ENCODE measurements around the gene WAS.

Gene WAS

DNA sequence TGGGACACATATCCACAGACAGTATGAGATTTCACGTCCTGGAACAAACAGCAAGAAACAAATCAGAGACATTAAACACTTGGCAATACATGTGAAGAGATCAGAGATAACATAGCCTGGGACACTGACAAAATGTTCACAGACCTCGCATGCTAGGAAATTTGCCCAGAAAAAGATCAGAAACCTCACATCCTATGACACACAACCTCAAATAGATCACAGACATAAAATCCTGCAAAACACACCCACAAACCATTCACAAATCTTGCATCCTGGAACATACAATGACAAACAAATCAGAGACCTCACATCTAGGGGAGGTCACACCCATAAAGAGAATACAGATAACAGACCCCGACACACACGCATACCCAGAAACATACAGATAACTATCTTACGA lies 31.0 kb downstream of the WAS start:
- no peak for DNase-seq

DNA sequence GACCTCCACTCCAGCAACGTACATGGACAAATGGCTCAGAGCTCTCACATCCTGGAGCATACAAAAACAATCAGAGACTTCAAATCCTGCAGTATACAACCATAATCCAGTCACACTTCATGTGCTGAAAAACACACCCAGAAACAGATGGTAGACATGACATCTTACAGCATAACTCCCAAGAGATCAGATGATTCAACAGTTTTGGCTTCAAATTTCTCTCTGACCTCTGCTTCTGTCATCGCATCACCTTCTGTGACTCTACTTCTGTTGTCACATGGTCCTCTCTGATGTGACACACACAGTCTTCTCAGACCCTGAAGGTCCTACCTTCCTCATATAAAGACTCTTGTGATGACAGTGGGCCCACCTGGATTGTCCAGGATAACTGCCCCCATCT lies 31.5 kb downstream of the WAS start:
- DNase-seq = no peak

DNA sequence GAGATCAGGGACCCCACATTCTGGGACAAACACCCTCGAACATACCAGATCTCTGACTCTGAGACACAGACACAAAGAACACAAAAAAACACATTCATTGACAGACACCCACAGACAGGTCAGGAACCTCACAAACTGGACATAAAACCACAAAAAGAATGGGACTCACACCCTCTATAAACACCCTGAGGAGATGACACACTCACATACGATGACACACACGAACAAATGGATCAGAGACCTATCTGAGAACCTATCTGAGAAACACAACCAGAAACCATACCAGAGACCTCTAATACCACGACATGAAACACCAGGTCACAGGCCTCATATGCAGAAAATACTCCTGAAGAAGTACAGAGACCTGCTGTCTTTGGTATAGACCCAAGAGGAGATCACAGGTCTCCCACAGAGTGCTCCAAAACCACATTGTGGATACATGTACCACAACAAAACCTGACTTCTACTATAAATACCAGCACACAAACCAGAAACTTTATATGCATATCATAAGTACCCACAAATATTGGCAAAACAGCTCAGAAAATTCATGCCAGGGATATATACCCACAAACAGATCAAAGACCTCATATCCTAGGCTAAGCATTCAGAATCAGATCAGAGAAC lies 32.4 kb downstream of the WAS start:
- DNase-seq = no peak

DNA sequence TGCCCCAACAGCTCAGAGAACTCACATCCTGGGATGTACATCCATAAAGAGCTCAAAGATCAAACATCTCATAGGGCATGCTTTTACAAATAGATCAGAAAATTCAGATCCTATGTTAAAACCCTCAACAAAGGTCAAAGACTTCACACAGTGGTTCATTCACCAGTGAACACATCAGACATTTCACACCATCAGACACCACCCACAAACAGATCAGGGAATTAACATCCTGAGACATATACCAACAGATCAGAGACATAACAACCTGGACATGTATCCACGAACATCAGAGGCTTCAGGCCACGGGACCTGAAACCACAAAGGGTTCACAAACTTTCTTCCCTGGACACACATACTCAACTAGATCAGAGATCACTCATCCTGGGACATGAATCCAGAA lies 36.4 kb downstream of the WAS start:
- DNase-seq = no peak

DNA sequence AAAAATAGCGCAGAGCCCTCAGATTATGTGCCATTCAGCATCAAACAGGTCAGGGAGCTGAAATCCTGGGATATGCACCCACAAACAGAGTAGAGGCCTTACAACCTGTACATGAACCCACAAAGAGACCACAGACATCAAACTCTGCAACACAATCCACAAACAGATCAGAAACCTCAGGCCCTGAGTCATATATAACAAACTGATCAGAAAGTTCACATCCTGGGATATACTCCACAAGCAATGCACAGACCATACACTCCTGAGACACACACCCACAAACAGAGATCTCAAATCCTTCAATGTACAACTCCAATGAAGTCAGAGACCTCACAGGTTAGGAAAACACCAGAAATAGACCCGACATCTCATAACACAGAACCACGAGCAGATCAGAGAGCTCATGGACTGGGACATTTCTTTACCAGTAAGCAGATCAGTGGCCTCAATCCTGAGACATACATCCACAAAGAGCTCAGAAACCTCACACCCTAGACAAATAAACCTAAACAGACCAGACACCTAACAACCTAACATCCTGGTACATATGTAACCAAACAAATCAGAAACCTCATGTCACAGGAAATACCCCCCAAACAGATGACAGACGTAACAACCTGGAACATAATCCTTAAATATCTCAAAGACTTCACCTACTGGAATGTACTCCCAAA lies 37.1 kb downstream of the WAS start:
- DNase-seq = no peak

DNA sequence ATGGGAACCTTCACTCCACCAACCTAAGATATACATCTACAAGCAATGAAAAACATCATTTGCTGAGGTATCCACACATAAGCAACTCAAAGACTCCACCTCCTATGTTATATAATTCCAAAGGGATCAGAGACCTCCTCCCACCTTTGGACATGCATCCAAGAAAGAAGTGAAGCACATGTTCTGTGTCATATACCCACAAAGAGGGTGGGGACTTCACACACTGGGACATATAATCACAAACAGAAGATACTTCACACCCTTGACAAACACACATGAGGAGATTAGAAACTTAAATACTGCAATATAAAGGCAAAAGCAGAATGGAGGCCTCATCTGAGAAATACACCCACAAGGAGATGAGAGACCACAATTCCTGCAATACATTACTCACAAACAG lies 38.3 kb downstream of the WAS start:
- no peak for DNase-seq

DNA sequence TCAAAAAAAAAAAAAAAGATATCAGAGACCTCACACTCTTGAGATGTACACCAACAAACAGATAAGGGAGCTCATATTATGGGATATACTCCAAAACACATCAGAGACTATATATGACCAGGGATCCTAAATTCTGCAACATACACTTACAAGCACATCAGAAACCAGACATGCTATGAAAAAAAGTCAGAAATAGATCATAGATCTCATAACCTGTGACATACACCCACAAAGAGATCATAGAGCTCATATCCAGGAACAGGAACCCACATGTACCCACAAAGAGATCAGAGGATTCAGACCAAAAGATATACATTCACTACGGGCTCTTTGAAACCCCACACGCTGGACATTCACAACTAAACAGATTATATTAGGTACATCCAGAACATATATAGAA lies 43.0 kb downstream of the WAS start:
- DNase-seq = no peak

DNA sequence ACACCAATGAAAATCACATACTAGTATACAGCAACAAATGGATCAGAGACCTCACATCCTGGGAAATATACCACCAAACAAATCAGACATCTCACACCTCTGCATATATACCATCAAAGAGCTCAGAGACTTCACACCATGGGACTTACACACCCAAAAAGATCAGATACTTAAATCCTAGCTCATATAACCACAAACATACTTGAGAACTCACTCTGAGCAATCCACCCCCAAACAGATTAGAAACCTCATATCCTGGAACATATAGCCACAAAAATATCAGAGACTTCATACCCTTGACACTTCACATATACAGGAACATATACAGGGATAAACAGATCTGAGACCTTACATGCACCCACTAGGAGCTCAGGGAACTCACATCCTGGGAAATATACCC lies 45.1 kb downstream of the WAS start:
- DNase-seq = no peak

DNA sequence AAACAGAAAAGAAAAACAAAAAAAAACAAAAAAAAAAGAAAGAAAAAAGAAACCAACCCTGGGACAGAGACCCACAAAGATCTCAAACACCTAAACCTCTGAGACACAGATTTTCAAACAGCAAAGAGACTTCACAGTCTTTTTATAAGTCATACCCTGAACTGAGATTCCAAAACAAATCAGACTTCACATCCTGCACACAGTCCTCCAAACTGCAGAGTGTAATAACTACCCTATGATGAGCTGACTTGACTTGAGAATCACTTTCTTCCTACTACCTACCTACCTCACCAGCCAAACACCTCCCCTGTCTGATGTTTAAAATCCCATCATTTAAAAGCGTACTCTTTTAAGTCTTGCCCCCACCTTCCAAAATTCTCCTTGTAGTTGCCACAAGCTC lies 52.7 kb downstream of the WAS start:
- no peak for DNase-seq

DNA sequence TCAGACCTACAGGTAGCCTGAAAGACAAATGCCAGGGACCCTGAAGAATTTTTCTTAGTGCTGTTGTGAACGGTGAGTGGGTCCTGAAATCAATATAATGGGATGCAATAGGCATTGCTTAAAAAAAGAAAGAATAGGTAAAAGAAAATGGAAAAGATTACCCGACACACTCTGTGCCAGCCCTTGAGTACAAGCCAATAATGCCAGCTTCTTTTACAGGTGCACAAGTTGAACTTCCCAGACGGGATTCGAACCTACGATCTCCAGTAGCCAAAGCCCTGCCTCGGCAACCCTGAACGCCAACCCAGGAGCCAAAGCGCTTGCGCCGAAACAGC lies 53.2 kb downstream of the WAS start:
- no peak for DNase-seq

DNA sequence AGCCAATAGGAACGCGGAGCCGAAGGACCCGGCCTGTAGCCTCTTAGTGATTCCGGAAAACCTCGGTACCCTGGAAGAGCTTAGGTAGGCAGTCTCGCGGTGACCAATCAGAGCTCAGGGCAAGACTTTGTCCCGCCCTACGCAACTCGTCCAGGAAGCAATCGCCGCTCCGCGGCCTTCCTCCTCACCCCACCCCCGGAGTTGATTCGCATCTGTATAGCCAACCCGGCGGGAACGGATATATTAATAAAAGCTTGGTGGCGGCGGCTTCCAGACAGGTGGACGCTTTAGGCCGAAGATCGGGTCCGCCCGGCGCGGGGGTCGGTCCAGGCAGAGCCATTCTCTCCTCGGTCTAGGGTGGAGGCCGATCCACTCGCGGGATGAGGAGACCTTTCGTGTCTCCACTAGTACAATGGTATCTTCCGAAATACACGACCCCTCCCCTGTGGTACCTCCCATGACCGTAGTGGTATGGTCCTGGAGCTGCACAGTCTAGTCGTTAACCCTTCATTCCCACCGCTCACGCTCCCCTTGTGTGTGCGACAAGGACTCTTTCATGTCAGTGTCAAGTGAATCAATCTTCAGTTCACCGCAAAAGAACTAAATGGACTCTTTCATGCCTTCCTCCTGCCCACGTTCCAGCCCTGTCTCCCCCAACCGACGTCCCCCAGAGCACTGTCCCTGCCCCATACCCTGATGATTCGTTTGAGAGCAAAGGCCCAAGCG lies 53.8 kb downstream of the WAS start:
- peak; percentile 97 for DNase-seq

DNA sequence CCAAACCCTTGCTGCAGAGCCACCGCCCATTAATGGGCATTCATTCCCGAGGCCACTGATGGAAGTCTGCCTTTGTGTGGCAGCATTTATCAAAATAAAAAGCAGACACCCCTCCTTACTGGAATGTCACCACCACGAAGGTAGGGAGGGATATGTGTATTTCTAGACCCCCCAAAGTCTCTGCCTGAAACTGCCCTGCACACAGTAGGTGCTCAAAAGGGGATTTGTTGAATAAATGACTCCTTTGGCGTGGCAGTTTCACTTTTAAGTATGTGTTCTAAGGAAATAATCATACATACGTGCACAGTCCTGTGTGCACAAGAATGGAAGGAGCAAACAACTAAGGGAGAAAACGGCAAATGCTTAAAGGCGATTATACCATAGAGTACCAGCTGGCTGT lies 54.3 kb downstream of the WAS start:
- no peak for DNase-seq

Measured in MV-4-11 (cell line).